SK-N-SH (cell line): ENCODE results near the gene AAGAB. TPM values are rescaled to one million over a fixed set of nuclear protein-coding genes. Genes with fewer than 3 reads are reported as not detected.

Experiments used
- CTCF ChIA-PET: fragments of 300-600, 350-600 bp; formaldehyde crosslinking; extraction: SDS; loops from one replicate; lab custom pipeline; 2021; lab: Yijun Ruan, JAX
- POLR2A ChIA-PET: fragments of 350-600 bp; sonication (Branson Sonifier 250); formaldehyde crosslinking; extraction: SDS; loops from one replicate; lab custom pipeline; 2020; ENCODE audit warnings: antibody characterized with exemption, inconsistent platforms; lab: Yijun Ruan, JAX
- DNase-seq: peaks from one replicate; pipeline ENCODE4 v3.0.0; 2012
- H2AFZ ChIP-seq: fragments of 200-600 bp; sonication (generic); 2 replicates; pipeline ENCODE4 v1.8.1; 2016; ENCODE audit warnings: antibody characterized with exemption, mild to moderate bottlenecking, low read depth
- H3F3A ChIP-seq: fragments of 200-600 bp; sonication (generic); replicated peaks from 2 replicates; pipeline ENCODE3; 2016; ENCODE audit warnings: antibody characterized with exemption, mild to moderate bottlenecking; ENCODE audit not compliant: insufficient read depth
- H3K27ac ChIP-seq, 2 experiments: fragments of 200-500 bp in 1 of 2; fragments of 200-600 bp in 1 of 2; sonication (Bioruptor generic) in 1 of 2; sonication (generic), shearing (Covaris generic) in 1 of 2; 2 replicates each; pipeline versions ENCODE4 v1.5.1 to v1.6.1; 2014 to 2016; ENCODE audit warnings: low read depth in 2 of 2, inconsistent platforms in 1 of 2, low read length in 1 of 2, mild to moderate bottlenecking in 1 of 2, mixed read lengths in 1 of 2
- H3K27me3 ChIP-seq: fragments of 200-600 bp; sonication (generic), shearing (Covaris generic); 2 replicates; pipeline ENCODE4 v1.6.1; 2016; ENCODE audit warnings: mixed run types; ENCODE audit not compliant: insufficient read depth
- H3K36me3 ChIP-seq, 2 experiments: fragments of 200-500 bp in 1 of 2; fragments of 200-600 bp in 1 of 2; sonication (Bioruptor generic) in 1 of 2; sonication (generic) in 1 of 2; replicated peaks in 1 of 2; 2 replicates each; pipeline versions ENCODE3 to v1.5.1; 2014 to 2016; ENCODE audit warnings: low read length in 1 of 2, mild to moderate bottlenecking in 1 of 2; ENCODE audit not compliant: insufficient read depth in 2 of 2, control insufficient read depth in 1 of 2
- H3K4me1 ChIP-seq, 2 experiments: fragments of 200-500 bp in 1 of 2; fragments of 200-600 bp in 1 of 2; sonication (Bioruptor generic) in 1 of 2; sonication (generic), shearing (Covaris generic) in 1 of 2; 2 replicates each; pipeline versions ENCODE4 v1.5.1 to v1.6.1; 2014 to 2016; ENCODE audit warnings: low read depth in 1 of 2, low read length in 1 of 2, mixed run types in 1 of 2; ENCODE audit not compliant: insufficient read depth in 2 of 2, control insufficient read depth in 1 of 2
- H3K4me2 ChIP-seq: fragments of 200-600 bp; sonication (generic), shearing (Covaris generic); 2 replicates; pipeline ENCODE4 v1.6.1; 2017; ENCODE audit warnings: mixed run types
- H3K4me3 ChIP-seq, 2 experiments: fragments of 200-500 bp in 1 of 2; fragments of 200-600 bp in 1 of 2; sonication (Bioruptor generic) in 1 of 2; sonication (generic), shearing (Covaris generic) in 1 of 2; 2 replicates each; pipeline versions ENCODE4 v1.5.1 to v1.8.1; 2014 to 2016; ENCODE audit warnings: low read depth in 2 of 2, inconsistent platforms in 1 of 2, low read length in 1 of 2, mild to moderate bottlenecking in 1 of 2, mixed read lengths in 1 of 2, moderate library complexity in 1 of 2
- H3K79me2 ChIP-seq: fragments of 200-600 bp; sonication (generic); 2 replicates; pipeline ENCODE4 v1.8.1; 2017; ENCODE audit warnings: mild to moderate bottlenecking; ENCODE audit not compliant: insufficient read depth
- H3K9ac ChIP-seq: fragments of 200-600 bp; sonication (generic); 2 replicates; pipeline ENCODE4 v1.6.1; 2017; ENCODE audit warnings: mixed run types
- H3K9me2 ChIP-seq: fragments of 200-600 bp; sonication (generic); 2 replicates; pipeline ENCODE4 v1.6.1; 2017; ENCODE audit warnings: mixed run types
- H3K9me3 ChIP-seq: fragments of 200-600 bp; sonication (generic); 2 replicates; pipeline ENCODE4 v1.6.1; 2017; ENCODE audit warnings: mixed run types, mild to moderate bottlenecking, moderate library complexity
- H4K20me1 ChIP-seq: fragments of 200-600 bp; sonication (generic); 2 replicates; pipeline ENCODE4 v1.6.1; 2017; ENCODE audit warnings: mild to moderate bottlenecking, mixed run types; ENCODE audit not compliant: insufficient read depth
- CHD2 ChIP-seq: fragments of 150-350 bp; IDR thresholded peaks from 2 replicates; pipeline ENCODE4 v1.6.1; 2018; ENCODE audit warnings: low read length; ENCODE audit not compliant: partially characterized antibody
- FOSL2 ChIP-seq: IDR thresholded peaks from 2 replicates; pipeline ENCODE4 v1.4.0; 2012; ENCODE audit warnings: low read depth, mild to moderate bottlenecking, moderate library complexity, borderline replicate concordance
- GABPA ChIP-seq: IDR thresholded peaks from 2 replicates; pipeline ENCODE4 v1.4.0; 2012; ENCODE audit warnings: low read depth, mild to moderate bottlenecking
- MAX ChIP-seq: IDR thresholded peaks from 2 replicates; pipeline ENCODE4 v1.4.0; 2012; ENCODE audit warnings: low read depth
- NFIC ChIP-seq: IDR thresholded peaks from 2 replicates; pipeline ENCODE4 v1.4.0; 2012; ENCODE audit warnings: borderline replicate concordance
- NRF1 ChIP-seq: IDR thresholded peaks from 2 replicates; pipeline ENCODE4 v1.6.1; 2012; ENCODE audit warnings: low read depth, mild to moderate bottlenecking, low read length
- REST ChIP-seq: IDR thresholded peaks from 2 replicates; pipeline ENCODE4 v1.6.1; 2012; ENCODE audit warnings: mild to moderate bottlenecking, low read depth, low read length, moderate library complexity
- RFX5 ChIP-seq: IDR thresholded peaks from 2 replicates; pipeline ENCODE4 v1.6.1; 2012; ENCODE audit warnings: mild to moderate bottlenecking, improper control_type of control experiment, low read length
- SMC3 ChIP-seq: IDR thresholded peaks from 2 replicates; pipeline ENCODE4 v1.6.1; 2012; ENCODE audit warnings: low read depth, low read length, improper control_type of control experiment
- TAF1 ChIP-seq: IDR thresholded peaks from 2 replicates; pipeline ENCODE4 v1.6.1; 2012; ENCODE audit warnings: low read depth, mild to moderate bottlenecking, low read length, moderate library complexity, borderline replicate concordance
- USF1 ChIP-seq: IDR thresholded peaks from 2 replicates; pipeline ENCODE4 v1.4.0; 2012; ENCODE audit warnings: low read depth, borderline replicate concordance
- ZBTB33 ChIP-seq: IDR thresholded peaks from 2 replicates; pipeline ENCODE4 v1.4.0; 2012; ENCODE audit warnings: low read depth, borderline replicate concordance
- WGBS: methylation state at CpG from one replicate; pipeline ENCODE4 v1.1.6; 2017; ENCODE audit warnings: low lambda C conversion rate; 5-methylcytosine and 5-hydroxymethylcytosine counted together
- polyA plus RNA-seq, 3 experiments: library from polyadenylated mRNA; depleted of rRNA; stranded (reverse); fragments of >200 nt; gene quantifications; 2 replicates each; pipeline ENCODE4 v1.2.3, GENCODE V29; 2012

AAGAB gene
- polyA plus RNA-seq, 1 of the 3 experiments (the other 2 are of a cell fraction) = 24.9 TPM

- TF ChIP-seq REST = no peak
- TF ChIP-seq RFX5 = no peak
- no peak for TF ChIP-seq NFIC
- no peak for TF ChIP-seq CHD2
- no peak for TF ChIP-seq TAF1
- TF ChIP-seq NRF1 = no peak
- no peak for TF ChIP-seq ZBTB33
These were observed 68.7 kb downstream of the AAGAB start (continued) for GRCh38 chr15:67185621-67186225.

GRCh38 chr15:67185051-67185450 lies 69.4 kb downstream of the AAGAB start:
- Histone ChIP-seq H3K4me3 (no peak overlapping the region), H4K20me1 (no peaks in the 10 kb centered on the region), H3K4me2 (no peak overlapping the region)
- TF ChIP-seq MAX = no peak
- TF ChIP-seq ZBTB33 = no peak
- TF ChIP-seq FOSL2 = no peak
- no peak for TF ChIP-seq GABPA
- no peak for TF ChIP-seq USF1
- no peak for TF ChIP-seq SMC3
- TF ChIP-seq NFIC = no peak
- TF ChIP-seq, all 33 proteins: peak for 0
- Histone ChIP-seq H3K9ac (no peak overlapping the region), H3K27ac (no peak overlapping the region), H3K9me3 (no peaks in the 10 kb centered on the region), H3K4me1 (peaks cover 14 to 34% of the 10 kb centered on the region in 2 experiments), H2AFZ (no peak overlapping the region), H3K36me3 (peaks cover 26 to 30% of the 10 kb centered on the region in 2 experiments), H3F3A (peaks cover 14% of the 10 kb centered on the region), H3K9me2 (no peaks in the 10 kb centered on the region), H3K79me2 (peaks cover 11% of the 10 kb centered on the region), H3K27me3 (no peaks in the 10 kb centered on the region)
- CTCF ChIA-PET = interaction anchor here (0.6 kb wide), 1 partner anchor 53 kb away, joined by 3 read pairs; no protein-coding TSS in a partner anchor
- DNase-seq = no peak
- 91% methylated on average over 6 of the region's 6 CpGs for WGBS
- POLR2A ChIA-PET = no interaction called here
